AG04449 (cell line): Measurements from ENCODE around the gene QRFPR.

Experiments
- CTCF ChIA-PET: fragments of 350-600 bp; formaldehyde crosslinking; extraction: SDS; loops from one replicate; lab custom pipeline; 2021; ENCODE audit warnings: antibody characterized with exemption; lab: Yijun Ruan, JAX
- POLR2A ChIA-PET: fragments of 400-600, 350-600 bp; formaldehyde crosslinking; extraction: SDS; loops from one replicate; lab custom pipeline; 2020; ENCODE audit warnings: antibody characterized with exemption, inconsistent platforms; lab: Yijun Ruan, JAX
- DNase-seq: peaks from one replicate; pipeline ENCODE4 v3.0.0-alpha.2; 2010; ENCODE audit warnings: low read depth, low spot score
- H3K4me3 ChIP-seq: 2 replicates; pipeline ENCODE4 v1.5.1; 2011; ENCODE audit warnings: low read depth, mild to moderate bottlenecking, control low read depth, low read length
- TF ChIP-seq, protein P1 (sequence below): IDR thresholded peaks from one replicate; pipeline ENCODE4 v1.5.1; 2011; ENCODE audit warnings: mild to moderate bottlenecking, moderate library complexity, low read length, control low read depth, inconsistent platforms; ENCODE audit not compliant: insufficient read depth; ENCODE audit errors: missing control alignments

The QRFPR gene

DNA sequence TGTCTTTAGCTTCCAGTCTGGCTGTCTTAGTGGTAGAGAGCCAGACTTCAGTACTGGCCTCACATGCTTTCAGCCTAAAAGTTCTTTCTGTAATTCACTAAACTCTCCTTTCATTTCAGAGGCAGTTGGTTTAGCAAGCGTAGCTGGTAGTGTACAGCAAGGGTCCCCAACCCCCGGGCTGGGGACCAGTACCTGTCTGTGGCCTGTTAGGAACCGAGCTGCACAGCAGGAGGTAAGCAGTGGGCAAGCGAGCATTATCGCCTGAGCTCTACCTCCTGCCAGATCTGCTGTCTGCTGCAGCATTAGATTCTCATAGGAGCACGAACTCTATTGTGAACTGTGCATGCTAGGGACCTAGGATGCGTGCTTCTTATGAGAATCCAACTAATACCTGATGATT is 72.0 kb downstream of the QRFPR start:
- DNase-seq = no peak
- CTCF ChIA-PET = interaction anchor here (1.1 to 2.4 kb wide), 2 partner anchors 116 to 191 kb away, joined by 3 to 20 read pairs; no protein-coding TSS in a partner anchor

DNA sequence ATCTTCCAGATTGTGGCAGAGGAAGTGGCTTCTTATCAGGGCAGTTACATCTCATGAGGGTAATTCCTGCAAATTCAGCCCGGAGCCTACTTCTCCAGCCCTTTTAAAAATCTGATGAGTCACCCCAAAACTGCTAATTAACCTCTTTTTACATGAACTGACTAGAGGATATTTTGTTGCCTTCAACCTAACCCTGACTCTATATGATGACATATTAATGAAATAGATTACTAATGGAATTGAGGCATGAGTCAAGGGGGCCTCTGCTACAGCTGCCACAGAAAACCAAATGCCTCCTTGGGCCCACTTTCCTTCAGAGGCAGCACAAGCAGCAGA is 72.5 kb downstream of the QRFPR start:
- H3K4me3 ChIP-seq = no peak overlapping the region
- POLR2A ChIA-PET = no interaction called here
- TF ChIP-seq, protein P1, sequence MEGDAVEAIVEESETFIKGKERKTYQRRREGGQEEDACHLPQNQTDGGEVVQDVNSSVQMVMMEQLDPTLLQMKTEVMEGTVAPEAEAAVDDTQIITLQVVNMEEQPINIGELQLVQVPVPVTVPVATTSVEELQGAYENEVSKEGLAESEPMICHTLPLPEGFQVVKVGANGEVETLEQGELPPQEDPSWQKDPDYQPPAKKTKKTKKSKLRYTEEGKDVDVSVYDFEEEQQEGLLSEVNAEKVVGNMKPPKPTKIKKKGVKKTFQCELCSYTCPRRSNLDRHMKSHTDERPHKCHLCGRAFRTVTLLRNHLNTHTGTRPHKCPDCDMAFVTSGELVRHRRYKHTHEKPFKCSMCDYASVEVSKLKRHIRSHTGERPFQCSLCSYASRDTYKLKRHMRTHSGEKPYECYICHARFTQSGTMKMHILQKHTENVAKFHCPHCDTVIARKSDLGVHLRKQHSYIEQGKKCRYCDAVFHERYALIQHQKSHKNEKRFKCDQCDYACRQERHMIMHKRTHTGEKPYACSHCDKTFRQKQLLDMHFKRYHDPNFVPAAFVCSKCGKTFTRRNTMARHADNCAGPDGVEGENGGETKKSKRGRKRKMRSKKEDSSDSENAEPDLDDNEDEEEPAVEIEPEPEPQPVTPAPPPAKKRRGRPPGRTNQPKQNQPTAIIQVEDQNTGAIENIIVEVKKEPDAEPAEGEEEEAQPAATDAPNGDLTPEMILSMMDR = no peak
- no peak for DNase-seq
- CTCF ChIA-PET = interaction anchor here (0.6 to 2.4 kb wide), 8 partner anchors 11 to 1238 kb away, joined by 3 to 20 read pairs (median 3); no protein-coding TSS in a partner anchor

More for the DNA sequence above, 72.0 kb downstream of the QRFPR start:
- H3K4me3 ChIP-seq = no peak overlapping the region
- POLR2A ChIA-PET = no interaction called here
- TF ChIP-seq, protein P1 = no peak

DNA sequence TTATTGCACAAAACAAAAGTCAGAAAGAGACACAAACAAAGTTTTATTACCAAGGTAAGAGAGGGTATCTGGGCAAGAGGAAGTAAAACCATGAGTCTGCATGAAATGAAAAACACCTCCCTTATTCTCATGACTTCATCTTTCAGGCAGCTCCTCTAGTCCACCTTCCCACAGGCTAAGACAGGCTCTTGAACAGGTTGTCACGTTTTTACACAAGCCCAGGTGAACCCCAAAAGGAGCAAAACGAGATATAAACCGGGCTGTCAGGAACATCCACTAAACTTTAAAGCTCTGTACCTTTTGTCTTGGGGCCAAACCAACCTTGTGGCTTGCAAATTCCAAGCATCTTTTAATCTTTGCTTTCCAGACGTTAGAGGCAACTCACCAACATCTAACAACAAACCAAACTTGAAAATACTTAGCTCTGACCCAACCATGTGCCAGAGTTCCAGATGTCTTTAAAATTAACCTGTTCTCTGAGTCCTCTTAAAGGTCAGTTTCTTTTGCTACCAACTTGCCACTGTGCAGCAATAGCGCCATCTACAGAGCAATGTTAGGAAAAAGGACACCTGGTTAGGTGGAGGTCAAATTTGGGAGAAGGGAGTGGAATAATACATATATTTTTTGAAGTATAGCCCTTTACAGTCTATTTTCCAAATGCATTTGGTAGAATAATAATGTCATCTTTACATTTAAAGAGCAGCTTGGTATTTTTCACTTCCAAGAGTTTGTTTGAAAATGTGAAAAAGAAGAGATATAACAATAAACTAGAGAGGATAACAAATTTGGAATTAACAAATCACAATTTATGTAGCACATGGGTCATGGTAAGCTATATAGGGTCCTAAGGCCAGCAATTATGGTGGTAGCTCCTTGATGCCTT is 73.1 kb downstream of the QRFPR start:
- ChIA-PET CTCF (interaction anchor here (0.6 to 2.4 kb wide), 8 partner anchors 12 to 1237 kb away, joined by 3 to 20 read pairs (median 3); no protein-coding TSS in a partner anchor), POLR2A (no interaction called here)
- no peak overlapping the region for H3K4me3 ChIP-seq

DNA sequence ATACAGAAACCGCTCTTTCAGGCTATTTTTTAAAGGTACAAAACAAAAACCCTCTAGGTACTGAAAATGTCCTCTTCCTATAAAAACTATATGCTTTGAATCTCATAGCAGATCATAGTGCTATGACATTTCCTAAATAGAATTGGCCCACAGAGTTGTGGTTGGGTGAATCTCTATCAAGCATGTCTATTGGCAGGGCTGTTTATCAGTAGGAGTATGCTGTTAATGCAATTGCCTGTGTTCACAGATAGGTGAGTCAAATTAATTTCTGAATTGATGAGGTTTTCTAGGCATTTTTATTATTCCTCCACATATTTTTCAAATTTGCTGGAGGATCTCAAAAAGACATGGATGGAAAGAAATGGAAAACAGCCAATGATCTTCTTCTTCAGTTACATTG is 73.9 kb downstream of the QRFPR start:
- ChIA-PET CTCF (interaction anchor here (1.2 to 2.4 kb wide), 5 partner anchors 45 to 1236 kb away, joined by 3 to 20 read pairs (median 3); no protein-coding TSS in a partner anchor), POLR2A (no interaction called here)
- DNase-seq = no peak
- TF ChIP-seq, protein P1 = no peak
- no peak overlapping the region for H3K4me3 ChIP-seq

More for the DNA sequence above, 73.1 kb downstream of the QRFPR start:
- DNase-seq = peak; percentile 2
- TF ChIP-seq, protein P1 = peak; percentile 62

DNA sequence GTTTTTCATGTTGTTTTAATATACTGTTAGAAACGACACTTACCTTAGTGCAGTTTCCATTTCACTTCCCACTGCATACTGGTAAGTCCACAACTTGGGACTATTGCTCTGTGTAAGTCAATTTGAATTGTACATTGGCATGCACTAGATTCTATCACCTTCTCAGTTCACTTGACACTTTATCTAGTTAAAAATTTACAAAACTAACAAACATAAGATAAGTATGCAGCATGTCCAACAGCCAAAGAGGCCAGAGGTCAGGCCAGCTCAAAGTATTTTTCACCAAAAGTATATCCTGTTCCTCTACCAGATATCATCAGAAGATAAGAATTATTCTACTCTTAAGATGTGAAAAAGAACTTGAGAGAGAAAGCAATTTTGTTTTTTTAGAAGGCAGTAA is 75.9 kb downstream of the QRFPR start:
- H3K4me3 ChIP-seq = no peak overlapping the region
- CTCF ChIA-PET = no interaction called here
- TF ChIP-seq, protein P1 = no peak
- POLR2A ChIA-PET = no interaction called here
- DNase-seq = no peak

DNA sequence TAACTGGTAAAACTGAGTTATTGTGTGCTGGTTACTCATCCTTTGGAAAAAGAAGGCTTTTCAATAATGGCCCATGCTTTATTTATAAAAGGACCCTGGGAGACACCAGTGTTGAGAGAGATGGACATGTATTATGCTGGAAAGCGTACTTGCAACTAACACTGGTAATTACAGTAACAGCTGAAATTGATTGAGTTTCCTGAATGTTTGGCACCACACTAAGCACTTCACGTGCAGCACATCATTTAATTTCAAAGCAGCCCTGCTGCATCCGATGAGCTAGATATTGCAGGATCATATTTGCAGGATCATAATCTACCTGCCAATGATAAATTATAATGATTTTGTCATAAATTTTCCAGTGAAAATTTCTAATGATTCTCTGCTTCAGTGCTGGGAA is 81.5 kb downstream of the QRFPR start:
- CTCF ChIA-PET = no interaction called here
- no peak overlapping the region for H3K4me3 ChIP-seq
- TF ChIP-seq, protein P1 = no peak
- POLR2A ChIA-PET = no interaction called here
- DNase-seq = no peak
